ENCODE results near the gene KSR1.
A peak's percentile ranks its signal among the peaks of the same experiment; 100 is the strongest.
"Not testable (repeated sequence)": the region's sequence is repeated elsewhere in the genome, so short reads cannot be mapped to it uniquely, and the experiment has no call there.

Gene KSR1

DNA sequence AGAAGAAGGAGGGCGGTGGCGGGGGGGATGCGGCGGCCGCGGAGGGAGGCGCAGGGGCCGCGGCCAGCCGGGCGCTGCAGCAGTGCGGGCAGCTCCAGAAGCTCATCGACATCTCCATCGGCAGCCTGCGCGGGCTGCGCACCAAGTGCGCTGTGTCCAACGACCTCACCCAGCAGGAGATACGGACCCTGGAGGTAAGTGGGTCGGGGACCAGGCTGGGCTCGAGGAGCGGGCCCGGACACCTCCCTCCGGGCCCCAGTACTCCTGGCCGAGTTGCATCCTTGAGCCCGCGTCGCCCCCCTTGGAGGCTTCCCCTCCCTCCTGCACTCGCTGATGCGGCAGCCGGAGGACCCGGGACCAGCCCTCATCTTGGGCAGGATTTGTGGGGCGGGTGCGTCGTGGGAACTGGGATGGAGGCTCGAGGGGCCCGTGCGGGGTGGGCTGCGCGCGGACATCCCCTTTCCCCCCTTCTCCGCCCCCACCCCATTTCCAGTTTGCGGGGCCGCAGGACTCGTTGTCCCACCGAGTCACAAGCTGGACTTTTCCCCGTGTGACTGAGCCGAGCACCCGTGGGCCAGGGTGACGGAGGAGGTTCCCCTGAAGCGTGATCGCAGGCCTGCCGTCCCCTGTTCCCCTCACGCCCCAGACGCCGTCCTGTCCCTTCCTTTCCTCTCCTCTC lies 572 bp downstream of the KSR1 start:
- H3K36me3 Mint-ChIP-seq (ENCODE audit: low read depth): peaks cover 13% of the 10 kb centered on the region
- peaks cover 9% of the 10 kb centered on the region for H3K27me3 Mint-ChIP-seq
- peak overlapping the region; percentile 96 for H3K4me3 Mint-ChIP-seq
- H3K4me1 Mint-ChIP-seq (ENCODE audit: low read depth): peaks cover 52% of the 10 kb centered on the region
- peak overlapping the region; percentile 89 for H3K27ac Mint-ChIP-seq
- H3K9me3 Mint-ChIP-seq: no peaks in the 10 kb centered on the region

- peaks cover 13% of the 10 kb centered on the region for H3K36me3 Mint-ChIP-seq (ENCODE audit: low read depth)
- peaks cover 9% of the 10 kb centered on the region for H3K27me3 Mint-ChIP-seq
- peak overlapping the region; percentile 89 for H3K27ac Mint-ChIP-seq
- peak overlapping the region; percentile 96 for H3K4me3 Mint-ChIP-seq
- no peaks in the 10 kb centered on the region for H3K9me3 Mint-ChIP-seq
- H3K4me1 Mint-ChIP-seq (ENCODE audit: low read depth): peaks cover 57% of the 10 kb centered on the region
Observed at GRCh38 chr17:27457360-27457715, 1.1 kb downstream of the KSR1 start.

- H3K36me3 Mint-ChIP-seq (ENCODE audit: low read depth): peaks cover 13% of the 10 kb centered on the region
- H3K27me3 Mint-ChIP-seq: peaks cover 9% of the 10 kb centered on the region
- no peaks in the 10 kb centered on the region for H3K9me3 Mint-ChIP-seq
- H3K4me1 Mint-ChIP-seq (ENCODE audit: low read depth): peaks cover 61% of the 10 kb centered on the region
- peak overlapping the region; percentile 96 for H3K4me3 Mint-ChIP-seq
- peak overlapping the region; percentile 89 for H3K27ac Mint-ChIP-seq
Observed at GRCh38 chr17:27457731-27458523, 1.7 kb downstream of the KSR1 start.

GRCh38 chr17:27458524-27458908 lies 2.3 kb downstream of the KSR1 start:
- Mint-ChIP-seq H3K9me3 (no peaks in the 10 kb centered on the region), H3K36me3 (ENCODE audit: low read depth) (peaks cover 13% of the 10 kb centered on the region), H3K27me3 (peaks cover 9% of the 10 kb centered on the region), H3K4me1 (ENCODE audit: low read depth) (peaks cover 67% of the 10 kb centered on the region), H3K27ac (peak overlapping the region; percentile 45), H3K4me3 (peak overlapping the region; percentile 96)

DNA sequence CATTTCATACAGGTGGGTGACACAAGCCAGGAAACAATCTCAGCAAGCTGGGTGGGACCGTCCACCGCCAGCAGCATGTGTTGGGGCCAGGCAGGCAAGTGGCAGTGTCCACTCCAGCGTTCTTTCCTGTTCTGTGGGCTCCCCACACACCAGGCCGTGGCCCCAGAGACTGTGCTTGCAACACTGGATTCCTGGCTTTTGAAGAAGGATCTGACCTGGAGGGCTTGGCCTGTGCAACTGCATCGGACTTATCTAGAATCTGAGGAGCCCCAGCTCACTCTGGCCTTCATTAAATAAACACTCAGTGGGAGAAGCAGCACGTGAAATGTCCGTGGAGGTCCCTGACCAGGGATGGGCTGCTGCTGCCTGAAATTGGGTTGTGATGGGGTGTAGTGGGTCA lies 3.2 kb downstream of the KSR1 start:
- Mint-ChIP-seq H3K27ac (no peak overlapping the region), H3K27me3 (peaks cover 9% of the 10 kb centered on the region), H3K36me3 (ENCODE audit: low read depth) (peaks cover 13% of the 10 kb centered on the region), H3K9me3 (no peaks in the 10 kb centered on the region), H3K4me1 (ENCODE audit: low read depth) (peaks cover 72% of the 10 kb centered on the region), H3K4me3 (peak overlapping the region; percentile 96)

- no peaks in the 10 kb centered on the region for H3K9me3 Mint-ChIP-seq
- no peak overlapping the region for H3K27ac Mint-ChIP-seq
- peaks cover 73% of the 10 kb centered on the region for H3K4me1 Mint-ChIP-seq (ENCODE audit: low read depth)
- H3K36me3 Mint-ChIP-seq (ENCODE audit: low read depth): peaks cover 13% of the 10 kb centered on the region
- no peak overlapping the region for H3K4me3 Mint-ChIP-seq
- peaks cover 5% of the 10 kb centered on the region for H3K27me3 Mint-ChIP-seq
Observed at GRCh38 chr17:27460196-27460725, 4.0 kb downstream of the KSR1 start.

- peaks cover 78% of the 10 kb centered on the region for H3K4me1 Mint-ChIP-seq (ENCODE audit: low read depth)
Observed at GRCh38 chr17:27461192-27461859, 5.1 kb downstream of the KSR1 start.

GRCh38 chr17:27462149-27462548 lies 5.9 kb downstream of the KSR1 start:
- Mint-ChIP-seq H3K36me3 (ENCODE audit: low read depth) (peaks cover 13% of the 10 kb centered on the region), H3K4me1 (ENCODE audit: low read depth) (peaks cover 86% of the 10 kb centered on the region), H3K4me3 (no peak overlapping the region), H3K27me3 (no peaks in the 10 kb centered on the region), H3K27ac (no peak overlapping the region), H3K9me3 (no peaks in the 10 kb centered on the region)

More at GRCh38 chr17:27461192-27461859, 5.1 kb downstream of the KSR1 start:
- Mint-ChIP-seq H3K27ac (no peak overlapping the region), H3K27me3 (no peaks in the 10 kb centered on the region), H3K9me3 (no peaks in the 10 kb centered on the region), H3K4me3 (no peak overlapping the region), H3K36me3 (ENCODE audit: low read depth) (peaks cover 13% of the 10 kb centered on the region)

GRCh38 chr17:27462714-27463113 lies 6.5 kb downstream of the KSR1 start:
- H3K9me3 Mint-ChIP-seq: no peaks in the 10 kb centered on the region

DNA sequence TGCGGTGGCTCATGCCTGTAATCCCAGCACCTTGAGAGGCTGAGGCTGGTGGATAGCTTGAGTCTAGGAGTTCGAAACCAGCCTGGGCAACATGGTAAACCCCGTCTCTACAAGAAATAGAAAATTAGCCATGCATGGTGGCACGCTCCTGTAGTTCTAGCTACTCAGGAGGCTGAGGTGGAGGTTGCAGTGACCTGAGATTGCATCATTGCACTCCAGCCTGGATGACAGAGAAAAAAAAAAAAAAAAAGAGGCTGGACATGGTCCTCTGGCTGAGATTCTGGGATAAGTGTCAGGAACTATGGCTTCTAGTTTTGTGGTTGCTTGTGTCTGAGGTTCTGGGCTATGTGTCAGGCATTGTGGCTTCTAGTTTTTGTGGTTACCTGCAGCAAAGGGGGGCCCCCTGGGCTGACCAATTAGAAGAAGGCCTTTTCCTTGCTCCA lies 7.0 kb downstream of the KSR1 start:
- H3K4me3 Mint-ChIP-seq: peak overlapping the region; percentile 26
- no peaks in the 10 kb centered on the region for H3K9me3 Mint-ChIP-seq
- H3K36me3 Mint-ChIP-seq (ENCODE audit: low read depth): peaks cover 16% of the 10 kb centered on the region
- H3K27me3 Mint-ChIP-seq: no peaks in the 10 kb centered on the region
- H3K4me1 Mint-ChIP-seq (ENCODE audit: low read depth): peaks cover 92% of the 10 kb centered on the region
- peak overlapping the region; percentile 83 for H3K27ac Mint-ChIP-seq

More at GRCh38 chr17:27462714-27463113, 6.5 kb downstream of the KSR1 start:
- Mint-ChIP-seq H3K27ac (no peak overlapping the region), H3K4me1 (ENCODE audit: low read depth) (peaks cover 92% of the 10 kb centered on the region), H3K36me3 (ENCODE audit: low read depth) (peaks cover 17% of the 10 kb centered on the region), H3K27me3 (no peaks in the 10 kb centered on the region), H3K4me3 (no peak overlapping the region)

- peak overlapping the region; percentile 26 for H3K4me3 Mint-ChIP-seq
- H3K27ac Mint-ChIP-seq: peak overlapping the region; percentile 21
- not testable (repeated sequence) for H3K27me3 Mint-ChIP-seq; H3K36me3 Mint-ChIP-seq (ENCODE audit: low read depth); H3K9me3 Mint-ChIP-seq
- H3K4me1 Mint-ChIP-seq (ENCODE audit: low read depth): peaks cover 92% of the 10 kb centered on the region
Observed at GRCh38 chr17:27464019-27464418, 7.8 kb downstream of the KSR1 start.

DNA sequence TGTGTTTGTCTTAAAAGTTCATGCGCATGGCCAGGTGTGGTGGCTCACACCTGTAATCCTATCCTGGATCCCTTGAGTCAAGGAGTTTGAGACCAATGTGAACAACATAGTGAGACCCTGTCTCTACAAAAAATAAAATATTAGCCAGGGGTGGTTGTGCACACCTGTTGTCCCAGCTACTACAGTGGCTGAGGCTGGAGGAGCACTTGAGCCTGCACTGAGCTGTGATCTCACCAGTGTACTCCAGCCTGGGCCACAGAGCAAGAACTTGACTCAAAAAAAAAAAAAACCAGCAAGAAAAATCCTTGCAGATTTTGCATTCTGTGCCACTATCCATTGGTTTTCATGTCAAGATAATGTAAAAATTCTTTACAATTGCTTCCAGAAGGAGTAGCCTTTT lies 8.2 kb downstream of the KSR1 start:
- H3K27me3 Mint-ChIP-seq: no peaks in the 10 kb centered on the region
- H3K4me3 Mint-ChIP-seq: no peak overlapping the region
- peaks cover 92% of the 10 kb centered on the region for H3K4me1 Mint-ChIP-seq (ENCODE audit: low read depth)
- H3K27ac Mint-ChIP-seq: peak overlapping the region; percentile 70
- no peaks in the 10 kb centered on the region for H3K9me3 Mint-ChIP-seq
- H3K36me3 Mint-ChIP-seq (ENCODE audit: low read depth): peaks cover 9% of the 10 kb centered on the region

DNA sequence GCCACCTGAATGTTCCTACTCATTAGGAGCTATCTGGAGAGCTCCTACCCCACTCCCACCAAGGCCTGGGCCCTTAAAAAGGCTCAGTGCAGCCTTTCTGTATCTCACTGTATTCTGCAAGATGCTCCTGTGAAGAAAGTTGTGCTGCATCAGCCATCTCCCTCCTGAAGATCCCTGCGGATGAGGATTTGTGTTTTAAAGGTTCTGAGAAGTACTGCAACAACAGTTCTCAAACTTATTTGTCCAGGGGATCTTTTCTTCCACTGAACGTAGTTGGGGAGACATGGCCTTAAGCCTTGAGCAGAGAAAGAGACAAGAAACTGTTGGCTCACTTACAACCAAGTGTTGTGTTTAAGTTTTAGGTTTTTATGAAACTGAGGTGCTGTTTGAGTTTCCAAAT lies 9.6 kb downstream of the KSR1 start:
- Mint-ChIP-seq H3K36me3 (ENCODE audit: low read depth) (peaks cover 13% of the 10 kb centered on the region), H3K4me3 (peak overlapping the region; percentile 66), H3K27ac (peak overlapping the region; percentile 96), H3K4me1 (ENCODE audit: low read depth) (peaks cover 96% of the 10 kb centered on the region)
- H3K27me3 Mint-ChIP-seq, H3K9me3 Mint-ChIP-seq: not testable (repeated sequence)

GRCh38 chr17:27466376-27466742 lies 10.1 kb downstream of the KSR1 start:
- Mint-ChIP-seq H3K4me1 (ENCODE audit: low read depth) (peaks cover 98% of the 10 kb centered on the region), H3K4me3 (peak overlapping the region; percentile 66), H3K9me3 (no peaks in the 10 kb centered on the region), H3K27ac (peak overlapping the region; percentile 96), H3K36me3 (ENCODE audit: low read depth) (peaks cover 18% of the 10 kb centered on the region), H3K27me3 (no peaks in the 10 kb centered on the region)

Data from stimulated activated naive CD8-positive, alpha-beta T cell treated with anti-CD3 and anti-CD28 coated beads, Interleukin-15, Interleukin-2, amounts not matched to agents 100 ng/mL and 50 ng/mL, for 24 hours (primary cell).